ENCODE measurements around the gene CREB3L4.

DNA sequence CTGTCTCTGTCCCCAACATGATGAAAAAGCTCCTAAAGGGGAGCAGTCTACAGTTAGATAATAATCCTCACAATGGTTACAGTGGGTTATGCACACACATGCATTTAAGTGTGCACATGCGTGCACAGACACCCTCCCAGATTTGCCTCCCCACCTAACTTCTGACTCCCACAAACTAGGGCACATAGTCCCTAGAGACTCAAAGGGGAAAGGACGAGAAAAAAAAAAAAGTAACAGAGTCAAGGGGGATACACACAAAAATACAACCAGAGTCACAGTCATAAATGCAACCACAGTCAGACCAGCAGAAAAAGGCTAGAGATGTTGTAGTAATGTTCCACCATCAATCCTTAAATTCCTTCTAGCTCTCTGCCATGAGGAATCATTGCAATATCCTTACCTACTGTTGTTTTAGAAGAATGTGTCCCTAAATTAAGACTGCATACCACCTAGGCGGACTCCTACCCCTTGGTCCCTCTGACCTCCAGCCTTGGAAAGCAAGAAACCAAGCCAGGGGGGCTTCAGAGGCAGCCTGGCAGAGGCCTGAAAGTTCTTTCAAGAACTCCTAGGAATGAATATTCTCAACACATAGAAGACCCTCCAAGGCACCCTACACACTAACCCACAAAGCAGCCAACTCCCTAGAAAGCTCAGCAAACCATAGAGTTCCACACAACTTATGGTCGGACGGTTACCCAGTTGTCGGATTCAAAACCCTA, 10.5 kb upstream of the CREB3L4 start:
- no peak for TF ChIP-seq POLR2A (IDR thresholded peaks at IDR 0.05; ENCODE audit: low read depth, low read length)
- no peak for TF ChIP-seq POLR2AphosphoS5 (IDR thresholded peaks at IDR 0.05; ENCODE audit: low read depth, low read length)
